ENCODE data around the gene FRA10AC1. TPM values are rescaled to one million over a fixed set of nuclear protein-coding genes. Genes with fewer than 3 reads are reported as not detected.
A peak's percentile ranks its signal among the peaks of the same experiment; 100 is the strongest.

The FRA10AC1 gene
- total and polyA plus RNA-seq, 2 of the 13 experiments (the other 11 are each of a cell fraction or from before 2014, with no cell fraction given) = 5.3 to 7.4 TPM

DNA sequence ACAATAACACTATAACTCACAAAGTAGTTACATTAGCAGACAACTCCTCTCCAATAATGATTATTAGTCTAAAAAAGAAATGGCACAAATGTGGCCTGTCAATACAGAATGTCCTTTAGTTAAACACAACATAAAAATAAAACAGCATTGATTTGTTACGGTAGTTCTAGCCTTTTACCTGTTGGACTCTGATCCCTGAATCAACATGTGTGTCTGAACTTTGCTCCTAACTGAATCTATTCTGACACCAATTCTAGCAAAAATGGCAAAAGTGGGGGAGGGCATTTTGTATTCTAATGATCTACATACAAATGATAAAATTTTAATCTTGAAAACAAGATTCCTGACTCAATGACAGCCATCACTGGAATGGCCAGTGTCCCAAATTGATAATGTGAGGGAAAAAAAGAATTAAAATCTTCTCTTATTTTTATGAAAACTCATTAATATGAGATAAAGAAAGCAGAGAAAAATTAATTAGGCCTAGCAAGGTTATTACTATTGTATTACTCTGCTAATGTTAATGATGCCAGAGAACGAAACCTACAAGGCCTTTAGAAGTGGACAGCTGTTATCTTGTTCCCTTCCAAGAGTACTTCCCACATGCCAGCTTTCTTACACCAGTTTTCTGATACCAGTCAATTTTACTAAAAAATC lies 30.2 kb downstream of the FRA10AC1 start (continued):
- TF ChIP-seq KDM6A (CRISPR knock-in tag; IDR thresholded peaks at IDR 0.05; ENCODE audit: low read depth) (peak; percentile 82), RORA (CRISPR knock-in tag; IDR thresholded peaks at IDR 0.05) (no peak), SRF (IDR thresholded peaks at IDR 0.05; ENCODE audit: low read depth, low read length) (no peak), DNMT3B (CRISPR knock-in tag; conservative IDR thresholded peaks at IDR 0.05) (no peak), ZSCAN29 (CRISPR knock-in tag; conservative IDR thresholded peaks at IDR 0.05) (no peak), MLX (CRISPR knock-in tag; IDR thresholded peaks at IDR 0.05) (no peak), SAP130 (CRISPR knock-in tag; IDR thresholded peaks at IDR 0.05; ENCODE audit: low read depth) (peak; percentile 43; the same call in 1 of the 2 replicates), SAFB2 (CRISPR knock-in tag; IDR thresholded peaks at IDR 0.05; ENCODE audit: borderline replicate concordance, low read depth) (no peak), EP300 (IDR thresholded peaks at IDR 0.05; ENCODE audit: low read depth in 2 of 2, low read length in 2 of 2) (peak in 1 of 2 experiments; percentile 80; a peak in 2 of 4 replicates), EP300 (CRISPR knock-in tag; IDR thresholded peaks at IDR 0.05; ENCODE audit: borderline replicate concordance) (no peak), SNAPC5 (CRISPR knock-in tag; IDR thresholded peaks at IDR 0.05; ENCODE audit: borderline replicate concordance) (no peak), ZNF749 (CRISPR knock-in tag; IDR thresholded peaks at IDR 0.05; ENCODE audit: borderline replicate concordance) (no peak), MTA1 (CRISPR knock-in tag; IDR thresholded peaks at IDR 0.05; ENCODE audit: borderline replicate concordance) (no peak), ZSCAN25 (CRISPR knock-in tag; IDR thresholded peaks at IDR 0.05) (no peak), ZNF468 (CRISPR knock-in tag; IDR thresholded peaks at IDR 0.05) (no peak), JUN (CRISPR knock-in tag; IDR thresholded peaks at IDR 0.05) (no peak), THYN1 (CRISPR knock-in tag; IDR thresholded peaks at IDR 0.05; ENCODE audit: borderline replicate concordance, low read depth) (no peak), ZFYVE20 (CRISPR knock-in tag; IDR thresholded peaks at IDR 0.05; ENCODE audit: borderline replicate concordance, low read depth) (no peak)
- TF ChIP-seq, protein P1, sequence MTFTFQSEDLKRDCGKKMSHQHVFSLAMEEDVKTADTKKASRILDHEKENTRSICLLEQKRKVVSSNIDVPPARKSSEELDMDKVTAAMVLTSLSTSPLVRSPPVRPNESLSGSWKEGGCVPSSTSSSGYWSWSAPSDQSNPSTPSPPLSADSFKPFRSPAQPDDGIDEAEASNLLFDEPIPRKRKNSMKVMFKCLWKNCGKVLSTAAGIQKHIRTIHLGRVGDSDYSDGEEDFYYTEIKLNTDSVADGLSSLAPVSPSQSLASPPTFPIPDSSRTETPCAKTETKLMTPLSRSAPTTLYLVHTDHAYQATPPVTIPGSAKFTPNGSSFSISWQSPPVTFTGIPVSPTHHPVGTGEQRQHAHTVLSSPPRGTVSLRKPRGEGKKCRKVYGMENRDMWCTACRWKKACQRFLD (CRISPR knock-in tag; IDR thresholded peaks at IDR 0.05; ENCODE audit: borderline replicate concordance) = no peak
- TF ChIP-seq, protein P2, sequence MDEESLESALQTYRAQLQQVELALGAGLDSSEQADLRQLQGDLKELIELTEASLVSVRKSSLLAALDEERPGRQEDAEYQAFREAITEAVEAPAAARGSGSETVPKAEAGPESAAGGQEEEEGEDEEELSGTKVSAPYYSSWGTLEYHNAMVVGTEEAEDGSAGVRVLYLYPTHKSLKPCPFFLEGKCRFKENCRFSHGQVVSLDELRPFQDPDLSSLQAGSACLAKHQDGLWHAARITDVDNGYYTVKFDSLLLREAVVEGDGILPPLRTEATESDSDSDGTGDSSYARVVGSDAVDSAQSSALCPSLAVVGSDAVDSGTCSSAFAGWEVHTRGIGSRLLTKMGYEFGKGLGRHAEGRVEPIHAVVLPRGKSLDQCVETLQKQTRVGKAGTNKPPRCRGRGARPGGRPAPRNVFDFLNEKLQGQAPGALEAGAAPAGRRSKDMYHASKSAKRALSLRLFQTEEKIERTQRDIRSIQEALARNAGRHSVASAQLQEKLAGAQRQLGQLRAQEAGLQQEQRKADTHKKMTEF (CRISPR knock-in tag; IDR thresholded peaks at IDR 0.05) = 0 out of 2 replicates have a peak, but pooled peaks have one; percentile 27
- TF ChIP-seq, protein P3, sequence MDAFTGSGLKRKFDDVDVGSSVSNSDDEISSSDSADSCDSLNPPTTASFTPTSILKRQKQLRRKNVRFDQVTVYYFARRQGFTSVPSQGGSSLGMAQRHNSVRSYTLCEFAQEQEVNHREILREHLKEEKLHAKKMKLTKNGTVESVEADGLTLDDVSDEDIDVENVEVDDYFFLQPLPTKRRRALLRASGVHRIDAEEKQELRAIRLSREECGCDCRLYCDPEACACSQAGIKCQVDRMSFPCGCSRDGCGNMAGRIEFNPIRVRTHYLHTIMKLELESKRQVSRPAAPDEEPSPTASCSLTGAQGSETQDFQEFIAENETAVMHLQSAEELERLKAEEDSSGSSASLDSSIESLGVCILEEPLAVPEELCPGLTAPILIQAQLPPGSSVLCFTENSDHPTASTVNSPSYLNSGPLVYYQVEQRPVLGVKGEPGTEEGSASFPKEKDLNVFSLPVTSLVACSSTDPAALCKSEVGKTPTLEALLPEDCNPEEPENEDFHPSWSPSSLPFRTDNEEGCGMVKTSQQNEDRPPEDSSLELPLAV (CRISPR knock-in tag; conservative IDR thresholded peaks at IDR 0.05; ENCODE audit: low read depth) = no peak
- TF ChIP-seq, protein P4, sequence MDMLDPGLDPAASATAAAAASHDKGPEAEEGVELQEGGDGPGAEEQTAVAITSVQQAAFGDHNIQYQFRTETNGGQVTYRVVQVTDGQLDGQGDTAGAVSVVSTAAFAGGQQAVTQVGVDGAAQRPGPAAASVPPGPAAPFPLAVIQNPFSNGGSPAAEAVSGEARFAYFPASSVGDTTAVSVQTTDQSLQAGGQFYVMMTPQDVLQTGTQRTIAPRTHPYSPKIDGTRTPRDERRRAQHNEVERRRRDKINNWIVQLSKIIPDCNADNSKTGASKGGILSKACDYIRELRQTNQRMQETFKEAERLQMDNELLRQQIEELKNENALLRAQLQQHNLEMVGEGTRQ (IDR thresholded peaks at IDR 0.05; ENCODE audit: low read depth, low read length) = no peak
- TF ChIP-seq, protein P4 (CRISPR knock-in tag; IDR thresholded peaks at IDR 0.05; ENCODE audit: borderline replicate concordance) = no peak

Data from HepG2 (cell line).